Activated CD4-positive, alpha-beta T cell treated with anti-CD3 and anti-CD28 coated beads, Interleukin-2, amount 10 ng/mL, durations not matched to agents 7 days and 5 days (primary cell): ENCODE results near the gene LENG8. TPM values are rescaled to one million over a fixed set of nuclear protein-coding genes. Genes with fewer than 3 reads are reported as not detected.

Source experiments
- CTCF ChIA-PET: fragments of 350-600 bp; sonication (Branson Sonifier 250); formaldehyde crosslinking; loops from one replicate; lab custom pipeline; 2021; ENCODE audit warnings: antibody characterized with exemption; lab: Charles Lee
- POLR2A ChIA-PET: fragments of 350-600 bp; sonication (Branson Sonifier 250); formaldehyde crosslinking; loops from one replicate; lab custom pipeline; 2021; ENCODE audit warnings: antibody characterized with exemption; lab: Charles Lee
- DNase-seq: peaks from one replicate; pipeline ENCODE4 v3.0.0-alpha.2; 2020
- H3K27ac Mint-ChIP-seq: one replicate; pipeline ENCODE4 v1.8.0; 2021; ENCODE audit warnings: mild to moderate bottlenecking, moderate library complexity, mixed read lengths
- H3K27me3 Mint-ChIP-seq: one replicate; pipeline ENCODE4 v1.8.0; 2021; ENCODE audit warnings: mixed read lengths
- H3K36me3 Mint-ChIP-seq: one replicate; pipeline ENCODE4 v1.8.0; 2021; ENCODE audit warnings: low read depth, mixed read lengths
- H3K4me1 Mint-ChIP-seq: one replicate; pipeline ENCODE4 v1.8.0; 2021; ENCODE audit warnings: mixed read lengths
- H3K4me3 Mint-ChIP-seq: one replicate; pipeline ENCODE4 v1.8.0; 2021; ENCODE audit warnings: mild to moderate bottlenecking, moderate library complexity, mixed read lengths
- H3K9me3 Mint-ChIP-seq: one replicate; pipeline ENCODE4 v1.8.0; 2021; ENCODE audit warnings: mixed read lengths
- total RNA-seq, 2 experiments: library from RNA; stranded (reverse); gene quantifications; one replicate each; pipeline ENCODE4 v1.2.3, GENCODE V29; 2021

The LENG8 gene
- total RNA-seq, 2 experiments from 2014 or later: 245 to 248 TPM

GRCh38 chr19:54416695-54417491 is 32.1 kb upstream of the LENG8 start:
- POLR2A ChIA-PET: no interaction called here
- CTCF ChIA-PET: interaction anchor here (0.5 to 1.1 kb wide), 3 partner anchors 13 to 510 kb away, joined by 3 to 6 read pairs (median 3); partner anchors contain the start of gene LENG9

DNA sequence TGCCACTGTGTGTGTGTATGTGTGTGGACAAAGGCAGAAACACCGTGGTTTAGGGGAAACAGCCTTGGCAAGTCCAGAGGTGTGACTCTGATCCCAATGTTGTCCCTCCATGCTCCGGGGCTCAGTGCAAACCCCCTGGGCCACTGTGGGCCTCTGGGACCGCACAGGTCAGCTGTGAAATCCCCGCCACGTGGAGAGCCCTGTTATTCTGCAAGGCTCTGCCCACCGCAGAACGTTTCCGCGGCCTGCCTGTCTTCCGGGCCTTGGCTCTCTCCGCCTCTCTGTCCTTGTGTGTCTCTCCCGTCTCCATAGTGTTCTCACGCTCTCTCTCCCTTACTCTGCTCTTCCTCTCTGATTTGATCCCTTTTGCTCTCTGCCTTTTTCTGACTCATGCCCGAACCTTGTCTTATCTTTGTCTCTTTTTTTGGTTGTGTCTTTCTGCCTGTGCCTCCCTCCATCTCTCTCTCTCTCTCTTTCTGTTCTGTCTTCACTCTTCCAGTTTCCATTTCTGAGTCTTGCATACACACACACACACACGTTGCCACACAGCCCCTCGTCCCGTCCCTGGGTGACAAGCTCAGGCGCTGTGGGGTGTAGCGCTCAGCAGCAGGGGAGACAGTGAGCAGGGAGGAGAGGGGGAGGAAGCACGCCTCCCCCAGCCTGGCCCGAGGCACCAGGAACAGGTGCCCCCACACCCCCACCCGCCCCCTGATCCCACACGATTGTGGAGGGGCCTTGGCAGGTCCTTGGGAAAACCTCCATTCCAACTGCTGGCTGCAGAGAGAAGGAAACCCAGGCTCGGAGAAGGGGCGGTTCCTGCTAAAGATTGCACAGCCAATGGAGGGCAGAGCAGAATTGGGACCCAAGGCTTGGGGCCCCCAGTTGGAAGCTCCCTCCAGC is 30.7 kb upstream of the LENG8 start:
- peaks cover 4% of the 10 kb centered on the region for H3K9me3 Mint-ChIP-seq
- peaks cover 15% of the 10 kb centered on the region for H3K4me1 Mint-ChIP-seq
- H3K4me3 Mint-ChIP-seq: peak overlapping the region; percentile 52
- no peaks in the 10 kb centered on the region for H3K36me3 Mint-ChIP-seq
- peaks cover 29% of the 10 kb centered on the region for H3K27me3 Mint-ChIP-seq
- DNase-seq: peak; percentile 59
- peak overlapping the region; percentile 93 for H3K27ac Mint-ChIP-seq
- POLR2A ChIA-PET: interaction anchor here (0.6 kb wide), 1 partner anchor 841 kb away, joined by 3 read pairs; no protein-coding TSS in a partner anchor
- CTCF ChIA-PET: no interaction called here

More at GRCh38 chr19:54416695-54417491, 32.1 kb upstream of the LENG8 start:
- H3K27ac Mint-ChIP-seq: no peak overlapping the region
- H3K9me3 Mint-ChIP-seq: peaks cover 4% of the 10 kb centered on the region
- no peaks in the 10 kb centered on the region for H3K36me3 Mint-ChIP-seq
- peaks cover 31% of the 10 kb centered on the region for H3K27me3 Mint-ChIP-seq
- no peak for DNase-seq
- H3K4me1 Mint-ChIP-seq: peaks cover 15% of the 10 kb centered on the region
- H3K4me3 Mint-ChIP-seq: no peak overlapping the region

DNA sequence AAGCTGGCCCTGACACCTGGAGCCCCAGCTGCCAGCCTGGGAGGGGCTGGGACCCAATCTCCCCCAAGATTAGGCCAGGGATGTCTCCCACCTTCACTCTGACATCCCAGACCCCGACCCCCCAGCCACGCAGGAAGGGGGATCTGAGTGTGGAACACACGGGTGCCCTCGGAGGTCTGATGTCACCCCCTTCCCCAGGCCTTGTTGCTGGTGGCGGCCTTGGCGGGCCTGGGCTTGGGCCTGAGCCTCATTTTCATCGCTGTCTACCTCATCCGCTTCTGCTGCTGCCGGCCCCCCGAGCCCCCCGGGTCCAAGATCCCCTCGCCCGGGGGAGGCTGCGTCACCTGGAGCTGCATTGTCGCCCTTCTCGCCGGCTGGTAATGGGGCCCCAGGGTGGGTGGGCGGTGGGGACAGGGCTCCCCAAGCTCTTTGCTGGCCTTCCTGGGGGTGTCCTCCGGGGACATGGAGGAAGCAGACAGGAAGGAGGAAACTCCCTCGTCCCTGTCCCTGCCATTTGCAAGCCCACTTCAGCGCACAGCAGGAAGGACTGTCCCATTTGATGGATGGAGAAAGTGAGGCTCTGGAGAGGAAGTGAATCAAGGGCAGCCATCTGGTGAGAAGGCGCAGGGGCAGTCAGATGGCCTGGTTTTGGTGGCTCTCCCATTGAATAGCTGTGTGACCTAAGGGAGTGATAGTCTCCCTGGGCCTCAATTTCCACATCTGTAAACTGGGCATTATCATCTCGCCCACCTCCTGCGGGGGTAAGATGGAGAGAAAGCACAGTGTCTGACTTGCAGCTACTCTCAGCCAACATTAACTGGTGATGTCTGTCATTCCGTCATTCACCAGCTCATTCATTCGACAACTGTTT is 29.8 kb upstream of the LENG8 start:
- POLR2A ChIA-PET: interaction anchor here (0.5 to 0.6 kb wide), 2 partner anchors 725 to 840 kb away, joined by 3 read pairs; no protein-coding TSS in a partner anchor
- H3K4me3 Mint-ChIP-seq: no peak overlapping the region
- peaks cover 15% of the 10 kb centered on the region for H3K4me1 Mint-ChIP-seq
- peaks cover 23% of the 10 kb centered on the region for H3K27me3 Mint-ChIP-seq
- no peaks in the 10 kb centered on the region for H3K36me3 Mint-ChIP-seq
- H3K27ac Mint-ChIP-seq: no peak overlapping the region
- CTCF ChIA-PET: interaction anchor here (0.5 to 1.0 kb wide), 2 partner anchors 11 to 644 kb away, joined by 3 read pairs; no protein-coding TSS in a partner anchor
- no peak for DNase-seq
- H3K9me3 Mint-ChIP-seq: peaks cover 1% of the 10 kb centered on the region

- Mint-ChIP-seq H3K4me1 (peaks cover 15% of the 10 kb centered on the region), H3K9me3 (no peaks in the 10 kb centered on the region), H3K4me3 (no peak overlapping the region), H3K27ac (no peak overlapping the region), H3K27me3 (peaks cover 16% of the 10 kb centered on the region), H3K36me3 (no peaks in the 10 kb centered on the region)
- no peak for DNase-seq
- CTCF ChIA-PET: interaction anchor here (1.0 kb wide), 1 partner anchor 10 kb away, joined by 3 read pairs; no protein-coding TSS in a partner anchor
- POLR2A ChIA-PET: interaction anchor here (0.5 kb wide), 1 partner anchor 724 kb away, joined by 3 read pairs; no protein-coding TSS in a partner anchor
Measured at GRCh38 chr19:54420068-54420382, 29.0 kb upstream of the LENG8 start.

DNA sequence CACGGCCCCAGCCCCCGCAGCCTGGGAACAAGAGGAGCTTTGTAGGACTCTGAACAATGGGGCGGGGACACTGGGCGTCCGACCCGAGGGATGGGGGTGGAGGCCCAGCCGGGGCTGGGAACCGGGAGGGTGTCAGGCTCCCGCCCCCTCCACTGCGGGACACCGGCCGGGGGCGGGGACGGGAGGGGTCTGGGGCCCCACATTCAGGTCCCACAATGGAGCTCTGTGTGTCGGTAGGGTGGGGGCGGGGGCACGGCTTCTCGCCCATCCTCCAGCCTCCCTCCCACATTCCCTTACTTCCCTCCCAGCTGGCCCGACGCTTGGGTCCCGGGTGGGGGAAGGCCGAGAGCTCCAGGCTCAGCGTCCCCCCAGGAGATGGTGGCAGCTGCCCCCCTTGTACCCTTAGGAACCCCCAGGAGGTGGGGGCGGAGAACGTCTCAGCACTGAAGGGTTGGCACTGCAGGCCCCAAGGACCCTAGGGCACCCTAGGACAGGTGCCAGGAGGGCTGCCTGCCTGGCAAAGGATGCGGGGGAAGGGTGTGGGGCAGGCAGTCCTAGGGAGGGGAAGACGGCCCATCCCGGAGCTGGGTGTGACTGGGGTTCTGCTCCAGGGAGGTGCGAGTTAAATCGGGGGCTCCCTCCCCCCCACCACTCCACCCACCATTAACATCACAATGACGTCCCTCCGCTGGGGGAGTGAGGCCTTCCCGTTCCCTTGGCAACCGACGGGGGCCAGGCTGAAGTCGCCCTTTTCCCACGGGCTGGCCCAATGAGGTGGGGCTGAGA is 28.4 kb upstream of the LENG8 start:
- ChIA-PET POLR2A (no interaction called here), CTCF (interaction anchor here (1.0 to 1.4 kb wide), 3 partner anchors 10 to 30 kb away, joined by 3 to 5 read pairs (median 3); no protein-coding TSS in a partner anchor)
- Mint-ChIP-seq H3K36me3 (no peaks in the 10 kb centered on the region), H3K27me3 (peaks cover 15% of the 10 kb centered on the region), H3K27ac (no peak overlapping the region), H3K4me1 (peaks cover 15% of the 10 kb centered on the region), H3K4me3 (no peak overlapping the region), H3K9me3 (no peaks in the 10 kb centered on the region)
- DNase-seq: no peak

DNA sequence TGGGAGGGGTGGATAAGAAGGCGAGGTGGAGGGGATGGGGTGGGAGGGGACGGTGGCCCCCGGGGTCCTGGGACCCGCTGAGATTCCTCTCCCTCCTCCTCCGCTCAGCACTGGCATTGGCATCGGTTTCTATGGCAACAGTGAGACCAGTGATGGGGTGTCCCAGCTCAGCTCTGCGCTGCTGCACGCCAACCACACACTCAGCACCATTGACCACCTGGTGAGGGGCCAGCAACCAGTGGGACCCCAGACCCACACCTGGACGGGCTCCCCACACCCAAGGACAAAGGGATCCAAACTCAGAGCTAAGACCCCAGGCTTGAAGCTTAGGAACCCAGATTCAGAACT is 27.9 kb upstream of the LENG8 start:
- POLR2A ChIA-PET: no interaction called here
- CTCF ChIA-PET: interaction anchor here (1.3 to 1.4 kb wide), 2 partner anchors 11 to 30 kb away, joined by 3 to 5 read pairs; no protein-coding TSS in a partner anchor
- H3K36me3 Mint-ChIP-seq: no peaks in the 10 kb centered on the region
- H3K27me3 Mint-ChIP-seq: peaks cover 10% of the 10 kb centered on the region
- no peaks in the 10 kb centered on the region for H3K9me3 Mint-ChIP-seq
- no peak overlapping the region for H3K4me3 Mint-ChIP-seq
- DNase-seq: no peak
- peaks cover 15% of the 10 kb centered on the region for H3K4me1 Mint-ChIP-seq
- no peak overlapping the region for H3K27ac Mint-ChIP-seq

DNA sequence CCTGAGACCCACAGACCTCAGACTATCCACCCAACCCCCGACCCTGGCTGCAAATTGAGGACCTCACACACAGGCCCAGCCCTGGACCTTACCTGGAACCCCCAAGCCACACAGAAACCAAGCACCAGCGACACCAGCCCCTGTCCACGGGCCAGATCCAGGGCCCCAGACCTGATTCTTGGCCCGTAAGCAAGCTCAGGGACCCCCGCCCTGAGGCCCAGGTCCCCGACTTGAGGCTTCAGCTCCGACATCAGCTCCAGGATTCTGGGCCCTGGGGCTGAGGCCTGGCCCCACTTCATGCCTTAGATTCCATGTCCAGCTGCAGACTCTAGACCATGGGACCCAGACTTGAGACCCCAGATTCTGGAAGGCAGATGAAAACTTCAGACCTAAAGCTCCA is 27.5 kb upstream of the LENG8 start:
- ChIA-PET POLR2A (no interaction called here), CTCF (interaction anchor here (1.3 to 1.4 kb wide), 2 partner anchors 12 to 31 kb away, joined by 3 to 5 read pairs; no protein-coding TSS in a partner anchor)
- no peak overlapping the region for H3K27ac Mint-ChIP-seq
- no peaks in the 10 kb centered on the region for H3K9me3 Mint-ChIP-seq
- DNase-seq: no peak
- H3K36me3 Mint-ChIP-seq: no peaks in the 10 kb centered on the region
- peaks cover 15% of the 10 kb centered on the region for H3K4me1 Mint-ChIP-seq
- no peak overlapping the region for H3K4me3 Mint-ChIP-seq
- H3K27me3 Mint-ChIP-seq: peaks cover 11% of the 10 kb centered on the region

GRCh38 chr19:54422136-54422535 is 26.9 kb upstream of the LENG8 start:
- ChIA-PET CTCF (interaction anchor here (0.6 to 1.4 kb wide), 3 partner anchors 12 to 31 kb away, joined by 3 to 5 read pairs (median 3); no protein-coding TSS in a partner anchor), POLR2A (no interaction called here)
- H3K4me3 Mint-ChIP-seq: no peak overlapping the region
- H3K27me3 Mint-ChIP-seq: peaks cover 11% of the 10 kb centered on the region
- no peak overlapping the region for H3K27ac Mint-ChIP-seq
- peaks cover 13% of the 10 kb centered on the region for H3K4me1 Mint-ChIP-seq
- no peak for DNase-seq
- H3K36me3 Mint-ChIP-seq: no peaks in the 10 kb centered on the region
- no peaks in the 10 kb centered on the region for H3K9me3 Mint-ChIP-seq

DNA sequence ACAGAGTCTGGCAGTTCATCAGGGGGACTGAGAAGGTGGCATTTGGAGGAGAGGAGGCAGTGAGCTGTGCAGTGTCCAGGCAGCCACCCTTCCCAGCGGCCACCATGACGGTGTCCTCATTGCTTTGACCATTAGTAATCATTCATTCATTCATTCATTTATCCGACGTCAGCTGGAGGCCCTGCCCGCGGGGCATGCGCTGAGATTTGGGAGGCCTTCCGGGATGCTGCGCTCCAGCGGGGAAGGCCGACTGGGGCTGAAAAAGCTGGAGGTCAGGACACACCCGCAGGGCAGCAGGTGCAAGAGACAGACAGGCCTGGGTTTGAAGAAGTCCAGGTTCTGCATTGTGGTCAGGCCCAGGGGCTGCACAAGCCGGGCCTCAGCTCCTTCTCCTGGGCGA is 24.8 kb upstream of the LENG8 start:
- ChIA-PET CTCF (no interaction called here), POLR2A (no interaction called here)
- no peaks in the 10 kb centered on the region for H3K9me3 Mint-ChIP-seq
- H3K27ac Mint-ChIP-seq: no peak overlapping the region
- no peaks in the 10 kb centered on the region for H3K36me3 Mint-ChIP-seq
- DNase-seq: no peak
- H3K27me3 Mint-ChIP-seq: peaks cover 9% of the 10 kb centered on the region
- H3K4me1 Mint-ChIP-seq: no peaks in the 10 kb centered on the region
- H3K4me3 Mint-ChIP-seq: no peak overlapping the region

DNA sequence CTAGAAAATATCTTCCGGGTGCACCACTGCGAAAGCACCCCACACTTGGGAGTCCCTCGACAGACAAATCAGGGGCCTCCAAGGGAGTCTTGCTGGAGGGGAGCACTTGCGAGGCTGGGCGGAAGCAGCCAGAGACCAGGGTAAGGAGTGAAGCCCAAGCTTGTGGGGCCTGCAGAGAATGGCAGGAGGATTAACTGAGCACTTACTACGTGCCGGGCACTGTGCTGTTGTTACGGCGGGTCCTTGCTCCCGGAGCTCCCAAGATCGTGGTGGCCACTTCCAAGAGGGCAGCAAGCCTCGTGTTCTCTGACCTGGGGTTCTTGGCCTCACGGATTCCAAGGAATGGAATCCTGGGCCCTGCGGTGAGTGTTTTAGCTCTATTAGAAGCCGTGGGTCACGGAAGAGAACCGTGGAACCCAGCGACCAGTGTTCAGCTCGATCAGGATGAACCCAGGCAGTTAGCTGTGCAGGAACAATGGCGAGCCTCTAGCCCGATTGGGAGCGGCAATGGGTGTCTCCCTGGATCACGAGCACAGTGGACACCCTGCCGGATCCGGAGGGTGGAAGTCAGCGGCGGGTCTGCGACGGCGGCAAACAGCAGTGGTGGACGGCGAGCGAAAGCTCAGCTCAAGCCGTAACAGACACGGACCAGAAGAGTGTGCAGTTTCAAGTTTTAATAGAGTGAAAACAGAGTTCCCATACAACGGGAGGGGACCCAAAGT is 24.2 kb upstream of the LENG8 start:
- H3K9me3 Mint-ChIP-seq: no peaks in the 10 kb centered on the region
- H3K27ac Mint-ChIP-seq: no peak overlapping the region
- DNase-seq: no peak
- H3K4me3 Mint-ChIP-seq: no peak overlapping the region
- H3K27me3 Mint-ChIP-seq: peaks cover 9% of the 10 kb centered on the region
- no peaks in the 10 kb centered on the region for H3K36me3 Mint-ChIP-seq
- ChIA-PET CTCF (interaction anchor here (0.5 kb wide), 1 partner anchor 21 kb away, joined by 3 read pairs; no protein-coding TSS in a partner anchor), POLR2A (no interaction called here)
- H3K4me1 Mint-ChIP-seq: no peaks in the 10 kb centered on the region

DNA sequence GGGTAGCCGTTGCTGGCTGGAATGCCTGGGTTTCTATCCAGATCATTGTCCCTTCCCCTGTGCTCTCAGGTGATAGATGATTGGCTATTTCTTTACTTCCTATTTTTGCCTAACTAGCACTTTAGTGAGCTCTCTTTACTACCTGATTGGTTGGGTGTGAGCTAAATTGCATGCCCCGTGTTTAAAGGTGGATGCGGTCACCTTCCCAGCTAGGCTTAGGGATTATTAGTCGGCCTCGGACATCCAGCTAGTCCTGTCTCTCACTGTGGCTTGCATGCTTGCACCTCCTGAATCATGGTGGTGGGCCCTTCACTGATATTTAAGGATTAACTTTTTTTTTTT is 23.6 kb upstream of the LENG8 start:
- Mint-ChIP-seq H3K4me3 (no peak overlapping the region), H3K27ac (no peak overlapping the region), H3K27me3 (peaks cover 9% of the 10 kb centered on the region), H3K9me3 (no peaks in the 10 kb centered on the region), H3K4me1 (no peaks in the 10 kb centered on the region), H3K36me3 (no peaks in the 10 kb centered on the region)
- ChIA-PET CTCF (interaction anchor here (0.5 kb wide), 1 partner anchor 21 kb away, joined by 3 read pairs; no protein-coding TSS in a partner anchor), POLR2A (no interaction called here)
- DNase-seq: no peak
